Globus pallidus (tissue), 1 donor: ENCODE measurements around the gene TCEANC.

Experiments used
- DNase-seq: peaks from one replicate; pipeline ENCODE4 v3.0.0-alpha.2; 2015; ENCODE audit warnings: low spot score

Gene TCEANC

DNA sequence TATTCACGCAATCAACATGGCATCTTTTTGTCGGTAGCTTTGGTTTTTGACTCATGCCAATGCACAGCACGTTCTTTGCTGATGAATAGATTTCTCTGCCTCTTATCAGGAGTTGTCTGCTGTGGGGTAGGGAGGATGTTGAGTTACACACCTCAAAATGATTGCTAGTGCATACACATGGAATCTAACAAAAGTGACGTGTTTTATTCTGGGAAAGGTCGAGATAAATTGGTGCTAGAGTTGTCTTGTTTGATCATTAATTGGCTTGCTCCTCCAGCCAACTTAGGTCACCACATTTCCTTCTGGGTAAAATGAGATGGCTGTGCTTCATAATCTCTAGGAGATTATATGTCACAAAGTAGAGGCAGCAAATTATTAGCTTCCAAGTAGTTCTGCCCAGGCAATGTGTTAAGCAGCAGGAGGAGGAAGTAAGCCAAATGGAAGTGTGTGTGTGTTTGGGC lies 39.9 kb downstream of the TCEANC start:
- no peak for DNase-seq

DNA sequence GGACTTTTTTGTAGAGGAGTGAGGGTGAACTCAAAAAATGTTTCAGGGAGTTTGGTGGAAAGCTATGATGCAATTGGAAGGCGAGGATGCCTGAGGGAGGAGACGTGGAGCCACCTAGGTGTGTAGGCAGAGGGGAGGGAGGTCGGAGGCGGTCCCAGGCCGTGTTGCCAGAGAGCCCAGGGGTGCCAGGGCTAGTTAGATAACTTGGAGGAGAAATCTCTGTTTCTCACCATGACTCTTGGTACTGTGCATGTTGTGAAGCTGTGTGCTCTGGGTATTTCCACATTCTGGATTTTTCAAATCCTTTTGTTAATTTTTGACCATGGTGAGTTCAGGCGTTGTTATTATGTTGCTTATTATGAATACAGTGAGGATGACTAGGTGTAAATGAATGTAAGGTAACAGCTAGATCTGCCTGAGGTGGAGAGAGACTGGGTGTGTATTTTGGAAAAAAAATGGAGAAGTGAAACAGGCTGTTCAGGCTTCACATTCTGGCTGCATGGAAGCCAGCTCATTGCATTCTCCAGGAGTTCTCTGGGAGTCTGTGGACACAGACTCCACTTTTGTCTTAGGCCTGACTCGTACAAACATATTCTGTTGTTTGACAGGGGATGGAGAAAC lies 40.5 kb downstream of the TCEANC start:
- peak; percentile 44 for DNase-seq

DNA sequence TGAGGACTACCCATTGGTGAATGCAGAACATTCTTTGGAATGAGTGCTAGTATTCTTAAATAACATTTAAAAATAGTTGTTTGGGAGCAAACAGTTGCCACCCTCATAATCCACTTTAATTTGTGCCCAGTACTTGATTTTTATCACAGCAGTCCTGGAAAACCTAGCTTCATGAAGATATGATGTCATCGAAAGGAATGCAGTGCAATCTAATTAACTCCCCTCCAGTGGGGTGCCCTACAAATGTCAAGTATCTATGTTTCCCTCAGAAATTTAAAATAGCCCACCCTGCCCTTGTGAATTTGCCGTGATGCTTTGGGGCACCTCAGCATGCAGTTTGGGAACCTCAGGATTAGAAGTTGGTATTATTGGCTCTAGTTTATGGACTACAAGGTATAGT lies 41.4 kb downstream of the TCEANC start:
- no peak for DNase-seq

DNA sequence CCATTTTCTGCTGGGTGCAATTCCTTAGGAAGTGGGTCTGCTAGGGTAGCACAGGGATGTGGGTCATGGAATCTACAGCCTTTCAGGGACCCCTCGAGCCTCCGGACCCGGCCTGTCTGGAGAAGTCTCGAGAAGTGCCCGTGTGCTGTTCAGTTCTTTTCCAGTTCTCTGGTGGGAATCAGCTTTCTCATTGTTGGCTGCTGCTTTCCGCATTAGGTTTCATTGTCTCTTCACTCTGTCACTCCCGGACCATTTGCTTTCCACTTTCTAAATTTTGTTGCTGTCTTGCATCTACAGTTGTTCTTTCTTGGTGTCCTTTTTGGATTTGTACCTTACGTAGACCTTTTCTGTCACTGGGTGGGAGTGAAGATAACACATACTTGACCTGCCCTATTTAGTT lies 42.0 kb downstream of the TCEANC start:
- no peak for DNase-seq

- no peak for DNase-seq
These were observed 42.7 kb downstream of the TCEANC start for GRCh38 chrX:13695601-13696115.

GRCh38 chrX:13697455-13697854 lies 44.5 kb downstream of the TCEANC start:
- no peak for DNase-seq

- DNase-seq = no peak
These were observed 45.0 kb downstream of the TCEANC start for GRCh38 chrX:13697976-13698375.

DNA sequence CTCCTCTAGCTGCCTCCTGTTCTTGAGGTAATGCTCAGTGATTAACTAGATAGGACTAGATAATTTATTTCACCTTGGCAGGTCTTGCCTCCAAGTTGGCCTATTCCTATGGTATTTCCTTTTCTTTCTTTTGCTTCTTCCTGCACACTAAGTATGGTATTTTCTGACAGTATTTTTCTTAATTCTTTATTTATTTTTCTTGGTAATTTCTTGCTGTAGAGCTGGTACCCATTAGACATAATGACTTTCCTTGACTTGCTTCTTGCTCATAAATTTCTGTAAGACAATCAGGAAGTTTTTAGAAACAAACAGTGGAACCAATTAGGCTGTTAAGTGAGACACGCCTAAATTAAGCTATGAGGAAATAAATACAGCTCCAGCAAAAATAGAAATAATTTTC lies 45.5 kb downstream of the TCEANC start:
- no peak for DNase-seq

- no peak for DNase-seq
These were observed 46.4 kb downstream of the TCEANC start for GRCh38 chrX:13699183-13699826.

- DNase-seq = no peak
These were observed 47.4 kb downstream of the TCEANC start for GRCh38 chrX:13700380-13700779.

- DNase-seq = no peak
These were observed 49.3 kb downstream of the TCEANC start for GRCh38 chrX:13702111-13702789.

GRCh38 chrX:13703135-13703534 lies 50.2 kb downstream of the TCEANC start:
- no peak for DNase-seq

DNA sequence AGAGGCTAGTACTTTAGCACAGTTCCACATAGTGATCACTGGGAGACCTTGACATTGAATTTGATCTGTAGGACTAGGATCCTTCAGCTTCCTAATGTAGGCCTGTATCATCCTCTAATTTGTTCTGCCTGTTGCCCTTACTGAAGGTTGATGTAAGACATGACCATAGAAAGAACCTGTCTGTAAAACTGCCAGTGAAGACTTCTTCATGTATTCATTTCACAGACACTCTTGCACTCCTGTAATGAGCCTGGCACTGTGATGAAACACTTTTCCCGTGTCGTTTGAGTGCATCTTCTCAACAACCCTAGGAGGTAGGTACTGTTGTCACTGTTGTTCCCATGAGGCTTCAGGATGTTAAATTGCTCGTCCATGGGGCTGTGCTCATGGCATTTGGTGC lies 50.6 kb downstream of the TCEANC start:
- no peak for DNase-seq

- no peak for DNase-seq
These were observed 58.2 kb downstream of the TCEANC start for GRCh38 chrX:13711141-13711540.
